ENCODE results near the gene G6PD.

Gene G6PD

DNA sequence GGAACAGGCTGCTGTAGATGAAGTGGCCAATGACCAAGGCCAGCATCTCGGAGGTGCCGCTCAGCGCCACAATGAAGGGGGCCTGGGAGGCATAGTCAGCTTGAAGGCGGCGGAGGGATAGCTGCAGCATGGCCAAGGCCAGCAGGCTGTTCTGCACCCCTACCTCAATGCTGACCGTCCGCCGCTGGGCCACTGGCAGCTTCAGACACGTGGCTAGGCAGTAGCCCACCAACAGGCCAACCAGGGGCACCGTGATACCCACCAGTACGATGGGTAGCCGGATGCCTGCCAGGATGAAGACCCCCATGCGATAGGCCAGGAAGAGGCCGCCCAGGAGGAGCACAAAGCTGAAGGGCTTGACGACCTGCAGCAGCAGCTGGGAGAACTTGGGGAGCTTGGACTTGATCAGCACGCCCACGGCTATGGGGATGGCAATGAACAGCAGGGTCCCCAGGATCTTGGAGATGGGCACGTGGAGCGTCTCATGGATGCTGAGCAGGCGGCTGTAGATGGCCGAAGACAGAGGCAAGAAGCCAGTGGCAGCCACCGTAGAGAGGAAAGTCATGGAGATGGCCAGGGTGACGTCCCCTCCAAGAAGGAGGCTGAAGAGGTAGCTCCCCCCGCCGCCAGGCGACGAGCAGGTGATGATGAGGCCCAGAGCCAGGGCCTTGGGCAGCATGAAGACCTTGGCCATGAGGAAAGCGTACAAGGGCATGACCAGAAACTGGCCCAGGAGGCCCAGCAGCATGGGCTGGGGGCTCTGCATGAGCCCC is 58.9 kb downstream of the G6PD start:
- DNase-seq (ENCODE audit: low read depth, low spot score) = no peak

DNA sequence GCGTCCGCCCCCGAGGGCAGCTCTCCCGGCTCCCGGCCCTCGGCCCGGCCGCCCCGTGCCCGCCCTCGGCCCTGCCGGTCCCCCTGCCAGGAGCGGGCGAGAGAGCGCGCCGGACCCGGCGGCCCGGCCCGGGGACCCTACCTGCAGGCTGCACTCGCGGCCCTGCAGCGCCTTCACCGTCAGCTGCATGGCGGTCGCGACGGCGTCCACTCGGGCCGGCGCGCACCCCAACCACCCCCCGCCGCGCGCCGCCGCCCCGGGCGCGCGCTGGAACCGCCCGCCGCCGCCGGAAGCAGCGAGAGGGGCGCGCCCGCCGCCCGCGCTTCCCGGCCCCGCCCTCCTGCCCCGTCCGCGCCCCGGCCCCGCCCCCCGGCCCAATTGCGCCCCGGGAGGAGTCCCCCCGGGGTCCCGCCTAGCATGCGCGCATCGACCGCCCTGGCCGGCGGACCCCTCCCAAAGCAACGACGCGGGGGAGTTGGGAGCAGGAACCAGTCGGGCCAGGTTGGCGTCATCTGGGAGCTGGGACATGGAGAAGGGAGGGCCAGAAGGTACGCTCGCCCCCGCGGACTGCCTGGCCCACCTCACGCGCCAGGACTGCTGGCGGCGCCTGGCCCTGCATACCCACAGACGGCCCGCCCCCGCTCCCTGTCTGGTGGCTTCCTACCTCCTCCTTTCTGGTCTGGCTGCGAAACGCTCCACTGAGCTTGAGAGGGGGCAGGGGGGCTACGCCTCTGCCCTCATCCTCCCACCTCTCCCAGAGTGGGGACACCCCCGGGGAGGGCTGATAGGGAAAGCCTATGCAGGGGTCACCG is 60.0 kb downstream of the G6PD start, which contains the start of gene UBL4A:
Gene UBL4A (minus strand): TSS at position 220 of the 812 bp plus-strand sequence. CDS start 31 bp downstream, at position 189.
- no peak for DNase-seq (ENCODE audit: low read depth, low spot score)

DNA sequence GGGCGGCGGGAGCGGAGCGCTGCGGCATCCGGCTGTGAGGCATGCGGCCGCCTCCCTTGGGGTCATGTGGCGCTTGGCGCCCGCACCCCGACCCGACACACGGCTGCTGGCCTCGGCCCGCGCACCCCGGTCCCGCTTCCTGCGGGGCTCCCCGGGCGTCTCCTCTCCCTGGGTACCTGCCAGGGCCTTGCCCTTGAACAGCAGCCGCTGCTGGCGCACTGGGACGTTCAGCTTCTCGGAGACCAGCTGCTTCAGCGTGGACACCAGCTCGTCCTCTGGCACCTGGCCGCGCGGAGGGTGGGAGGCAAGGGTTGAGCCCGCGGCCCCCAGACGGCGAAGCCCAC is 60.6 kb downstream of the G6PD start:
- no peak for DNase-seq (ENCODE audit: low read depth, low spot score)

DNA sequence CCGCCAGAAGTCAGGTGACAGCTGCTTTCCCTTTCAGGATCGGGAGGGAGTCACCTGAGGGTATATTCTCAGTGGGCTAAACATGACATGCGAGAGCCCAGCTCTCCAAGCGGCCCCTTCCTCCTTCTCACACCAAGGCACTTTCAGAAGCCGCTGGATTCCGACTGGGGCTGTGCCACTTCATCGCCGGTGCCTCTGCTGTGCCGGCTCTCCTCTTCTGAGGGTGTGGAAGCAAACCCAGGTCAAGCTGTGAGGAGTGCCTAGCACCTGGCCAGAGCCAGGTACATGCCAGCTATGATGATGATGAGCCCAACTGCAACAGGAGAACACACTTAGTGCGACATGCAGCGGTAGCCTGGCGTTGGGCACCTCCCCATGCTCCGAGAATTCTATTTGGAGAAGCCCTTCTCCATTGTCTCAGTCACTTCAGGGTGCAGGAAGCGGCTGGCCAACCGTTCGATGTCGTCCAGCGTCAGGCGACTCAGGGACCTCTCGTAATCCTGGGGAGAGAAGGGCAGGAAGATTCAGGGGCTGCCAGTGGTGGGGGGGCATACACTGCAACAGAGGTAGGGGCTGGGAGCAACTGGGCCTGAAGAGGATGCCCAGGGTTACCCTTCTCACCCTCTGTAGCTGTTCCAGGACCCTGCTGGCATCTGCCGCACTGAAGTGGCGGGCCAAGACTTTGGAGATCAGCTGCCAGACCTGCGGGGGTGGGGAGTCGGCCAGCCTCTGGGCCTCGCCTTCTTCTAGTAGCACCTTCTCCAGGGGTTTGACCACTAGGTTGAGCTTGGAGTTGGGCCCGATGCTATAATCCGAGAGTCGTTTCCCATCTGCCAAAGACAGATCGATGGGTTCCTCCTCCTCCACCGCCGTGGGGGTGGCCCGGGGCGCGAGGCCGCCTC is 61.2 kb downstream of the G6PD start:
- DNase-seq (ENCODE audit: low read depth, low spot score) = no peak

DNA sequence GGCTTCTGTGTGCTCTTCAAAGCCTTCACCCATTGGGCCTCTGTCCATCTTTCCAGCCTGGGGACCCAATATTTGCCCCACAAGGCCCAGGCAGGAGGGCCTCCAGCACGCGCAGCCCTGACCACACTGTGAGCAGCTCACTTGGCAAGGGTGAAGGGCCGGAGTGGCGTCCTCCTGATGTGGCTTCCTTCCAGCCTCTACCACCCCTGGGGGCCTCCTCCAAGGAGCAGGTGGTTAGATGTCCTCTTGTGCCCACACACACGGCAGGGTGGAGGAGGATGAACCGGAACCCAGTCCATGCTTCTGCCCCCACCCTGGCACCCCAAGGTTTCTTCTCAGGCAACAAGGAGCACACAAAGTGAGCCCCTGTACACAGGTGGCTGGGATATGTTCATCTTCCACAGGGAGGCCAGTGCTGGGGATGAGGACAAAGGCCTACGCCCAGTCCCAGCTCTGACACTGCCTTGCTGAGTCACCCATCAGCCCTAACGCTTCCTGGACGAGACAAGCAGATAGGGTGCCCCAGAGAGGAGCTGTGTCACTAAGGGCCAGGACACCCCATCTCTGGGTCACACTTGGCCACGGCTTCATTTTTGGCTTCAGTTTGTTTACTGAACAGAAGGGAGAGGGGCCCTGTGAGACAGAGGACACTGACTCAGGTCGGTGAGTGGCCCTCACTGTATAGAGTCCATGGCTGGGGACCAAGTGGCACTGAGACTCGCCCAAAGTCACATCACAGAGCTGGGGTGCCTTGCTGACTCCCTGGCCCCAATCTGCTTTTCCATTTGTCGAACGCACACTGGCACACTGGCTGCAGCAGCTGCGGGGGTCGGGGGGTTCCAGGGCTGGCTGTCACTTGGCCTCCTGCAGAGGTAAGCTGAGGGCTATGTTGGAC is 62.1 kb downstream of the G6PD start:
- DNase-seq (ENCODE audit: low read depth, low spot score) = no peak

DNA sequence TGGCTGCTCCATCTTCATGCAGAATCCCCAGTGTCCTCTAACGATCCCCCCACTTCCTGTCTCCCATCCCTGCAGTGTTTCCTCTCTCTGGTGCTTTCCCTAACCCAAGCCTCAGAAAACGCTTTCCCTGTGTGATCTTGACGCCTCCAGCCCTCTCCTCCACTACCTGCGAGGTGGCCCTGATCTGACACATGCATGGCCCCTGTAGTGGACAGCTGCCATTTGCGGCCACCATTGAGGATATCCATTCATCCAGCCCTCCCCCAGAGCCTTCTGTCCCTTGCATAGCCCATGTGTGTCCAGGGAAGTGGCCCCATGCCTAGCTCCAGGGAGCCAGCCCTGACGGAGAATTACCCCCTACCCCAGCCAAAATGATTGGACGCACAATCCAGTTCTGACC is 63.3 kb downstream of the G6PD start:
- no peak for DNase-seq (ENCODE audit: low read depth, low spot score)

DNA sequence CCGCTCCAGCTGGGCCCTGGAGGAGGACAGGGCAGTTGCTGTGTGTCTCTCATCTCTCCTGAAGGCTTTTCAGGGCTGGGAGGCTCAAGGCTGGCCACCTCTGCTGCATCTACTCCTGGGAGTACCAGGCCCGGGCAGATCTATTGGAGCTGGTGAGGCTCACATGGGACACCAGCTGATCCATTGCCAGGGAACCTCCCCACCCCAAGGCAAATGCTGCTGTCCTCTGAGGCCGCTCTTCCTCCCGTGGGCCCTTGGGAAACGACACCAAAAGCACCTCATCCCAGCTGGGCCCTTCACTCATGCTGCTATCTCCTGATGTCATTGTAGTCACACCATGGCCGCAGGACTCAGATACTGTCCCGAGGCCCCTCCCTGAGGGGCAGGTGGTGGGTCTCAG is 63.9 kb downstream of the G6PD start:
- DNase-seq (ENCODE audit: low read depth, low spot score) = no peak

DNA sequence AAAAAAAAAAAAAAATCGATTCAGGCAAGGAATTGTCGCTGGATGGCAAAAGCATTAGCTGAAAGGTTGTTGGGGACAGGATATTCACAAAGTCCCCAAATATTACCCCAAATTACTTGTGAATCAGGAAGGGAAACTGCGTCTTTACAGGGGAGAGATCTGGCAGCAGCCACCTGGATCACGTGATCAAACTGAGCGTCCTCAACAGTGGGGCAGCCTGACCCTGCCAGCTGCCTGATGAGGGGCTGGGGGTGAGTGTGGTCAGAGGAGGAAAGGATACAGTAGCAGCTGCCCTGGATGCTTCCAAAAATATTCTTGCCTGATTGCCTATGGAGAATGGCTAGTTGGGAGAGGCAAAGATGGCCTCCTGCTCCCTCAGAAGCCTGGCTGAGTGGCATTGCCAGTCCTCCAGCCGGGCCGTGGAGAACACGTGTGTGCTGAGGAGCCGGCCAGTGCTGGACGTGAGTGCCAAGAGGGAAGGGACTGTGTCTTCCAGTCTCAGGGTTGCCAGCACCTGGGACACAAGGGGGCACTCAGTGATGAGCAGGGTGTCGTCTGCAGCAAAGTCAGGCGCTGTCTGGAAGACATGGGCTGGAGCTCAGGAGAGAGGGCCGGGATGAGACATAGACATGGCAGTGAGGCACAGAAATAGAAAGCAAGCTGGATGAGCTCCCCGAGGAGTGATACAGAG is 64.6 kb downstream of the G6PD start:
- no peak for DNase-seq (ENCODE audit: low read depth, low spot score)

Data from brain pericyte (primary cell).